HG03060 (cell line): ENCODE measurements around the gene DSC3.
"Not testable (repeated sequence)": the region's sequence is repeated elsewhere in the genome, so short reads cannot be mapped to it uniquely, and the experiment has no call there.

Experiments
- ATAC-seq: cut with Tn5 transposase; IDR thresholded peaks from one replicate; pipeline ENCODE4 v1.9.1; 2021; ENCODE audit warnings: low read depth, moderate number of reproducible peaks; ENCODE audit not compliant: unreplicated experiment

DSC3 gene

GRCh38 chr18:30982285-30982992 is 60.1 kb downstream of the DSC3 start:
- ATAC-seq: no peak

DNA sequence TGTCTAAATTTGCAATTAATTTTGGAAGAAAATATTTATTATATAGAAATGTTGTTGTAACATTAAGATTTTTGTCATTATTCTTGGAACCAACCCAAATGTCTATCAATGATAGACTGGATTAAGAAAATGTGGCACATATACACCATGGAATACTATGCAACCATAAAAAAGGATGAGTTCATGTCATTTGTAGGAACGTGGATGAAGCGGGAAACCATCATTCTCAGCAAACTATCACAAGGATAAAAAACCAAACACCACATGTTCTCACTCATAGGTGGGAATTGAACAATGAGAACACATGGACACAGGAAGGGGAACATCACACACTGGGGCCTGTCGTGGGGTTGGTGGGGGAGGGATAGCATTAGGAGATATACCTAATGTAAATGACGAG is 64.5 kb downstream of the DSC3 start:
- not testable (repeated sequence) for ATAC-seq

- ATAC-seq: peak; percentile 56
Measured at GRCh38 chr18:30971338-30971956, 71.1 kb downstream of the DSC3 start.

- no peak for ATAC-seq
Measured at GRCh38 chr18:30970196-30970816, 72.2 kb downstream of the DSC3 start.

GRCh38 chr18:30969670-30970170 is 72.8 kb downstream of the DSC3 start:
- no peak for ATAC-seq

DNA sequence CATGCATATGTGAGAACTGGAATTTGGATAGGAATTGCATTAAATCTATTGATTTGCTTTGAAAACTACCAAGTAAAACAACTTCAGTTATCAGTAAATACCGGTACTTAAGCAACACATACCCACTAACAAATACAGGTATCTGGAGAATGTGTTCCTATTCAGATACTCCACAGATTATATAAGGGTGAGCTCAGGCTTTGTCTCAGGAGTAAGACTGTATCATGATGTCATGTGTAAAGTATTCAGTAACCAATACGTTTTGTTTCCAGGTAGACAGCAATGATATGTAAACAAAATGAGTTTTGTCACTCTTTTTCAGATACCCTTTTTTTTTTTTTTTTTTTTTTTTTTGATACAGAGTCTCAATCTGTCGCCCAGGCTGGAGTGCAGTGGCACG is 74.8 kb downstream of the DSC3 start:
- ATAC-seq: no peak

DNA sequence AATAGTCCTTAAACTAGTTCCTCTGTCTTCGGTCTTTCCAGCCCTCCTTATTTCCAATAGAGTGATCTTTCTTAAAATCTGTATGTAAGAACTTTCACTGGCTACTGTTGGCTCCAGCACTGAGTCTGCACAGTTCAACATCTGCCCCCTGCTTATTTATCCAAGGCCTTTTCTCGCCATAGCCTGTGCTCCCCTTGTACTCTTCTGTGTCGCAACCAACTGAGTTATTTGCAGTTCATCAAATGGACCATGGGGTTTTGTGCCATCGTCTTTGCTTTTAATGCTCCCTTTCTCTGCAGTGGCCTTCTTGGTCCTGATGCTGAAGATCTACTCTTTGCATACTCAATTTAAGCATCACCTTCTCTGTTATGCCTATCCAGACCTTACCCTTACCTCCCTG is 77.3 kb downstream of the DSC3 start:
- ATAC-seq: no peak

DNA sequence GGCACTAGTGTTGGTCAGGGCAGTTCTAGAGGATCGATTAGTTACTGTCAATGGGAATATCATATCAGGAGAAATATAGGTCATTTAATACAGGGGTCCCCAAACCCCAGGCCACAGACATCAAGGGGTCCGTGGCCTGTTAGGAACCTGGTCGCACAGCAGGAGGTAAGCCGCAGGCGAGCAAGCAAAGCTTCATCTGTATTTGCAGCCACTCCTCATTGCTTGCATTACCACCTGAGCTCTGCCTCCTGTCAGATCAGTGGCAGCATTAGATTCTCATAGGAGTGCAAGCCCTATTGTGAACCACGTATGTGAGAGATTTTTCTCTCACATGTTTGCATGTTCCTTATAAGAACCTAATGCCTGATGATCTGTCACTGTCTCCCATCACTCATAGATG is 81.9 kb downstream of the DSC3 start:
- no peak for ATAC-seq

- no peak for ATAC-seq
Measured at GRCh38 chr18:30957066-30957465, 85.5 kb downstream of the DSC3 start.

- ATAC-seq: no peak
Measured at GRCh38 chr18:30954262-30954661, 88.3 kb downstream of the DSC3 start.

DNA sequence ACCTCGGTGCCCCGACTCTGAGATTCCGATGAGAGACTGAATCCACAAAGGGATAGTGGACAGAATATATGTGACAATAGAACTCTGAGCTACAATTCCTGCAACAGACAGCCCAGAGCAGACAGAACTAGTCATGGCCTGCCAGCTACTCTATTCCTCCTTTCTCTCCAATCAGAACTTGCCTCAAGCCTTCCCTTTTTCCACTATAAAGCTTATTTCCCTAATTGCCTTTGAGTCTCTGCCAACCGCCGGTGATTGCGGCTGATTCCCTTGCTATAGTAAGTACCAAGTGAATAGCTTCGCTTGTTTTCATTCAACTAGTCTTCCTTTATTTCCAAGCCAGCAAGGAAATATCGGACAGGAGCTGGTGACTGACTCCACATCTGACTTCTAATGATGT is 96.8 kb downstream of the DSC3 start:
- no peak for ATAC-seq

GRCh38 chr18:30944773-30945417 is 97.6 kb downstream of the DSC3 start:
- ATAC-seq: no peak

DNA sequence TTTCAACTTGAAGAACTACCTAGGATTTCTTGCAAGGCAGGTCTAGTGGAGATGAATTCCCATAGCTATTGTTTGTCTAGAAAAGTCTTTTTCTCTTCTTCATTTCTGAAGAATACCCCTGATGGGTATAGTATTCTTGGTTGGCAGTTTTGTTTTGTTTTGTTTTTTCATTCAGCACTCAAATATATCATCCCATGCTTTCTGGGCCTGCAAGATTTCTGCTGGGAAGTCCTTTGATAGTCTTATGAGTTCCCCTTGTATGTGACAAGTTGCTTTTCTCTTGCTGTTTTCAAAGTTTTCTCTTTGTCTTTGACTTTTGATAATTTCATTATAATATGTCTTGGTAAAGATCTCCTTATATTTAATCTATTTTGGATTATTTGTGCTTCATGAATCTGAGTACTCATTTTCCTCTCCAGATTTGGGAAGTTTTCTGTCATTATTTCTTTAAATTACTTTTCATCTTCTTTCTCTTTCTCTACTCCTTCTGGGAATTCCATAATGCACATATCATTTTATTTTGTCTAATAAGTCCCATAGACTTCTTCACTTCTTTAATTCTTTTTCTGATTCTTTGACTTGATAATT is 101.5 kb downstream of the DSC3 start:
- ATAC-seq: no peak
